MM.1S (cell line): Measurements from ENCODE around the gene SUSD3.

Experiments
- DNase-seq: peaks from one replicate; pipeline ENCODE4 v3.0.0-alpha.2; 2015
- H2AFZ ChIP-seq: fragments of 300-600 bp; sonication (generic); 2 replicates; pipeline ENCODE4 v1.6.0; 2016; ENCODE audit warnings: antibody characterized with exemption, low read length
- H3F3A ChIP-seq: fragments of 300-600 bp; sonication (generic); 2 replicates; pipeline ENCODE4 v1.6.1; 2016; ENCODE audit warnings: mild to moderate bottlenecking, antibody characterized with exemption, low read length, moderate library complexity, mixed read lengths; ENCODE audit not compliant: insufficient read depth
- H3K27ac ChIP-seq: fragments of 300-600 bp; sonication (generic); 2 replicates; pipeline ENCODE4 v1.5.1; 2016; ENCODE audit warnings: mild to moderate bottlenecking, low read length
- H3K27me3 ChIP-seq: fragments of 300-600 bp; sonication (generic); replicated peaks from 2 replicates; pipeline ENCODE4 v1.6.0; 2016; ENCODE audit warnings: low read length; ENCODE audit not compliant: insufficient read depth
- H3K36me3 ChIP-seq: fragments of 300-600 bp; sonication (generic); replicated peaks from 2 replicates; pipeline ENCODE4 v1.6.1; 2016; ENCODE audit warnings: mild to moderate bottlenecking, low read length, mixed read lengths; ENCODE audit not compliant: insufficient read depth
- H3K4me1 ChIP-seq: fragments of 300-600 bp; sonication (generic); 2 replicates; pipeline ENCODE4 v1.6.1; 2016; ENCODE audit warnings: low read length, mixed read lengths
- H3K4me2 ChIP-seq: fragments of 300-600 bp; sonication (generic); 2 replicates; pipeline ENCODE4 v1.6.0; 2016; ENCODE audit warnings: low read depth, low read length
- H3K4me3 ChIP-seq: fragments of 300-600 bp; sonication (generic); 2 replicates; pipeline ENCODE4 v1.5.1; 2016; ENCODE audit warnings: low read length, mixed read lengths
- H3K79me2 ChIP-seq: fragments of 300-600 bp; sonication (generic); 2 replicates; pipeline ENCODE4 v1.6.1; 2016; ENCODE audit warnings: mixed run types, low read length, mixed read lengths
- H3K9ac ChIP-seq: fragments of 300-600 bp; sonication (generic); 2 replicates; pipeline ENCODE4 v1.6.1; 2016; ENCODE audit warnings: low read length, mixed read lengths
- H3K9me2 ChIP-seq: fragments of 300-600 bp; sonication (generic); replicated peaks from 2 replicates; pipeline ENCODE4 v1.6.1; 2016; ENCODE audit warnings: mild to moderate bottlenecking, low read length, mixed read lengths; ENCODE audit not compliant: insufficient read depth
- H3K9me3 ChIP-seq: fragments of 300-600 bp; sonication (generic); replicated peaks from 2 replicates; pipeline ENCODE4 v1.6.1; 2016; ENCODE audit warnings: mild to moderate bottlenecking, low read length, mixed read lengths; ENCODE audit not compliant: insufficient read depth
- H4K20me1 ChIP-seq: fragments of 300-600 bp; sonication (generic); 2 replicates; pipeline ENCODE4 v1.6.1; 2016; ENCODE audit warnings: mild to moderate bottlenecking, low read length, moderate library complexity, mixed read lengths; ENCODE audit not compliant: insufficient read depth
- CTCF ChIP-seq: fragments of 300-600 bp; sonication (generic); IDR thresholded peaks from 2 replicates; pipeline ENCODE4 v1.5.1; 2016; ENCODE audit warnings: antibody characterized with exemption, low read length, mixed read lengths
- EZH2 ChIP-seq: fragments of 300-600 bp; sonication (generic); optimal IDR thresholded peaks from 2 replicates; pipeline ENCODE3; 2017; ENCODE audit warnings: low read depth, mild to moderate bottlenecking, antibody characterized with exemption, low read length, mixed read lengths
- EZH2phosphoT487 ChIP-seq: fragments of 300-600 bp; sonication (generic); IDR thresholded peaks from 2 replicates; pipeline ENCODE4 v1.6.1; 2018; ENCODE audit warnings: antibody characterized with exemption, low read length

Gene SUSD3

GRCh38 chr9:93059011-93059714 is 662 bp downstream of the SUSD3 start:
- Histone ChIP-seq H3K9me2 (no peaks in the 10 kb centered on the region), H4K20me1 (no peaks in the 10 kb centered on the region), H2AFZ (peak overlapping the region; percentile 61; the same call in 1 of the 2 replicates), H3K4me2 (peak overlapping the region; percentile 89), H3K36me3 (no peaks in the 10 kb centered on the region), H3K79me2 (peaks cover 32% of the 10 kb centered on the region), H3K9me3 (no peaks in the 10 kb centered on the region), H3K27me3 (no peaks in the 10 kb centered on the region), H3K9ac (peak overlapping the region; percentile 61), H3K4me1 (peaks cover 43% of the 10 kb centered on the region), H3K27ac (peak overlapping the region; percentile 16; the same call in 1 of the 2 replicates), H3F3A (peaks cover 31% of the 10 kb centered on the region), H3K4me3 (peak overlapping the region; percentile 68)
- no peak for TF ChIP-seq EZH2phosphoT487
- no peak for TF ChIP-seq CTCF
- TF ChIP-seq EZH2 = no peak
- peak; percentile 42 for DNase-seq

DNA sequence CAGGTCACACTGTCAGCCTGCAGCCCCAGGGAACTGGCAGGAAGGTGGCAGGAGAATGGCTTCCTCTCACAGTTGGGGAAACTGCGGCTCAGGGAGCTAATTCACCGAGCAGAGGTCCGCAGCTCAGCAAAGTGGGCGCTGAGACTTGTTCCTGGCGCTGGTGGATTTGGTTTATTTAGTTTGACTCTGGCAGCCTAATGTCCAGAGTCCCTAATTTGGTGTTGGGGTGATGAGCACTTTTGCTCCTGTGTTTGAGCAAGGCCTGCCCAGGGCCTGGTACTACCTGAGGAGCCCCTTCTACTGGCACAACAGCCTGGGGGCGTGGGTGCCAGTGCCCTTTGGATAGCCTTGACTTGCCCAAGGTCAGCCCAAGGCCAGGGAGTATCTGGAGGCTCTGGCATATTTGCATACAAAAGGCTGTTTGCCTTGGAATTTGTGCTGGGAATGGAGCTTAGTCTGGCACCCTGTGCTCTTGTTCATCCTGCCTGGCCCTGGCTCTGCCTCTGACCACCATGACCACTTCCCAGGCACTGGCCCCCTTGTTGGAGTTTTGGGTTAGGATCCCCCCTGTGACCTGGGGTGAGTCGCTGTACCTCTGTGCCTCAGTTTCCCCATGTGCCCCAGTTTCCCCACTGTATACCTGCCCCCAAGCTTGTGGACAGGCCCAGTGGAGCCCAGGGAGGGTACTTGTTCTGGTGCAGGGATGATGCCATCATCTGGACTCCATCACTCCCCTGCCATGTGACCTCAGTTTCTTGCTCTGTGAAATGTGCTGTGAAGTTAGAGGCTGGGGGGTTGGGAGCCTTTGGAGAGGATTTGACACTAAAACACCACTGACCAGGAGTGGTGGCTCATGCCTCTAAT is 1.4 kb downstream of the SUSD3 start:
- peaks cover 35% of the 10 kb centered on the region for H3K79me2 ChIP-seq
- peak overlapping the region; percentile 41; the same call in 1 of the 2 replicates for H3K9ac ChIP-seq
- H3K9me3 ChIP-seq = no peaks in the 10 kb centered on the region
- DNase-seq = no peak
- 0 out of 2 replicates have a peak overlapping the region, but pooled peaks have one; percentile 10 for H2AFZ ChIP-seq
- H3K4me2 ChIP-seq = peak overlapping the region; percentile 89
- TF ChIP-seq CTCF (no peak), EZH2phosphoT487 (no peak), EZH2 (no peak)
- peaks cover 38% of the 10 kb centered on the region for H3F3A ChIP-seq
- no peaks in the 10 kb centered on the region for H3K27me3 ChIP-seq
- no peak overlapping the region for H3K27ac ChIP-seq
- H3K4me1 ChIP-seq = peaks cover 48% of the 10 kb centered on the region
- H4K20me1 ChIP-seq = no peaks in the 10 kb centered on the region
- no peaks in the 10 kb centered on the region for H3K36me3 ChIP-seq
- peak overlapping the region; percentile 55 for H3K4me3 ChIP-seq
- H3K9me2 ChIP-seq = no peaks in the 10 kb centered on the region

DNA sequence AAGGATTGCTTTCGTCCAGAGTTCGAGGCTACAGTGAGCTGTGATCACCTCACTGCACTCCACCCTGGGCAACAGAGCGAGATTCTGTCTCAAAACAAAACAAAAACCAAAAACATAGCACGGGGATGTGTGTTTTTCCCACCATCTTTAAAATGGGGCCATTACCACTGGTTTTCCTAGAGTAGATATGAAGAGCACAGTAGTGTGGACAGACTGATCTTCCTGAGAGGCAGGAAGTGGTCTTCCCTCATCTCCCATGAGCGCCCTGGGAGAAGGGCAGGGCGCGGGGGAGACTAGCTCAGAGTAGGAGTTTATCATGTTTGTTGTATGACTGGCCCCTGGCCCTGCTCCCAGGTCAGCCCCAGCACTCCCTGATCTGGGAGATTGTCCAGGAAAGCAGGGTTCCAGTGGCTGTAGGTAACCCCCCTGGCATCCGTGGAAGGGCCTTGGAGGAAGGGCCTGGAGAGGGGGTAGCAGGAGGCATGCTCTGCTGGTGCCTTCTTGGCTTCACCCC is 2.3 kb downstream of the SUSD3 start:
- Histone ChIP-seq H3K36me3 (no peaks in the 10 kb centered on the region), H3K79me2 (peaks cover 44% of the 10 kb centered on the region), H3K9ac (no peak overlapping the region), H3F3A (peaks cover 38% of the 10 kb centered on the region), H3K4me3 (no peak overlapping the region), H3K27me3 (no peaks in the 10 kb centered on the region), H2AFZ (no peak overlapping the region), H4K20me1 (no peaks in the 10 kb centered on the region), H3K9me3 (no peaks in the 10 kb centered on the region), H3K4me1 (peaks cover 50% of the 10 kb centered on the region), H3K4me2 (no peak overlapping the region), H3K9me2 (no peaks in the 10 kb centered on the region), H3K27ac (no peak overlapping the region)
- TF ChIP-seq EZH2phosphoT487 = no peak
- TF ChIP-seq EZH2 = no peak
- TF ChIP-seq CTCF = no peak
- no peak for DNase-seq
